ENCODE measurements around the gene RIOK1.
A peak's percentile ranks its signal among the peaks of the same experiment; 100 is the strongest.
"Not testable (repeated sequence)": the region's sequence is repeated elsewhere in the genome, so short reads cannot be mapped to it uniquely, and the experiment has no call there.

RIOK1 gene

DNA sequence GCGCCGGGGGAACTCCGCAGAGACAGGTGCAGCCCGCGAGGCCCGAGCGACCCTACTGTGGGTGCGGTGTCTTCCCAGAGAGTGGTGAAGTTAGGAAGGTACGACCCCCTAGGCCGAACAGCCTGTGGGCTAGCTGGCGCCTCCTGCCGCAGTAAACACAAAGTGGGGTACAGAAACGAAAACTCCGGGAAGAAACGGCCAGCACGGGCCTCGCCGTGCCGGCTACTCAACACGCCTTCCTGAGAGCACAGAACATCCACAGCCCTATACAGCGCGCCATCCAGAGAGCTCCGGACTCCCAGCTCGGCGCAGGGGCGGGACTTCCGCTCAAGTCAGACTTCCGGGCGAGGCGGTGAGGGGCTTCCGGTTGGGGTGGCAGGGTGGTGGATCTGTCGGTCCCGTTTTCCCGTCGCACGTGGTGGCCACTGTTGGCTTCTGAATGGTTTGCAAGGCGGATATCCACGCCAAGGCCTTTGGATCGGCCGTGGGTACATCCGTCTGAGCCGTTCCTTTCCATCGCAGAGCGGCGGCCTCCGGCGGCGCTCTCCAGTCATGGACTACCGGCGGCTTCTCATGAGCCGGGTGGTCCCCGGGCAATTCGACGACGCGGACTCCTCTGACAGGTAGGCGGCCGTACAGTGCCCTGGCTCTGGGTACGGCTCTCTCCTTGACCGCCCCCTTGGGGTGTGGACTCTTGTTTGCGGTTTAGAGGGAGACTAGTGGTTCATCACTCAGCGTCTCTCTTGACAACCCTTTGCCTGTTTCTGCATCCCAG, at the start of gene RIOK1, which contains the start of gene CAGE1:
TSS of gene RIOK1 (plus strand) at position 358 of the 775 bp plus-strand sequence. CDS start at position 553, 195 bp downstream.
TSS of gene CAGE1 (minus strand) at position 292 of the 775 bp plus-strand sequence. CDS start 2,569 bp downstream, outside the sequence.
- in situ Hi-C loops (cut with HindIII; ENCODE audit: low pct_ligation_motif_present, low pct_unique_long_range_greater_than_20kb, low sequenced_read_pairs), result no loop called here

DNA sequence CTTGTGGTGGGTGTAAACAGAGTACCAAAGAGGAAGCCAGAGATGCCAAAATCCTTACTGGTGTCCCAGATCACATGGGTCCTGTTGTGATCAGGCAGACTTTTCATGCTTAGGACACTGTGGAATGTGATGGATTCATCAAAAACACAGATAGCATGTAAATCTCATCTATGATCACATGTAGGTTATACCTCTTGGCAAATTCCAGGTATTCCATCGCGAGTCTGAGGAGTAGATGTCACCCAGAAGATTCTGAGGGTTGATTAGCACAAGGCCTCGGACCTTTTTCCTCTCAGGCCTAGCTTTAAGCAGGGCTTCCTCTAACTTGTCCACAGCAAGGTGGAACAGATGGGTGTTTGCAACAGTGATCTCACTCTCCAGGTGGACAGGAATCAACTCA, 48.3 kb upstream of the RIOK1 start:
- in situ Hi-C loops (cut with HindIII; ENCODE audit: low pct_ligation_motif_present, low pct_unique_long_range_greater_than_20kb, low sequenced_read_pairs), result no loop called here
- no peak for DNase-seq

More for the DNA sequence above, at the start of gene RIOK1, which contains the start of gene CAGE1:
- peak; percentile 91 for DNase-seq

GRCh38 chr6:7341989-7342742, 47.4 kb upstream of the RIOK1 start:
- in situ Hi-C loops (cut with HindIII; ENCODE audit: low pct_ligation_motif_present, low pct_unique_long_range_greater_than_20kb, low sequenced_read_pairs), result no loop called here

GRCh38 chr6:7343546-7344475, 45.8 kb upstream of the RIOK1 start:
- in situ Hi-C loops (cut with HindIII; ENCODE audit: low pct_ligation_motif_present, low pct_unique_long_range_greater_than_20kb, low sequenced_read_pairs), result no loop called here
- no peak for DNase-seq

More at GRCh38 chr6:7341989-7342742, 47.4 kb upstream of the RIOK1 start:
- no peak for DNase-seq

DNA sequence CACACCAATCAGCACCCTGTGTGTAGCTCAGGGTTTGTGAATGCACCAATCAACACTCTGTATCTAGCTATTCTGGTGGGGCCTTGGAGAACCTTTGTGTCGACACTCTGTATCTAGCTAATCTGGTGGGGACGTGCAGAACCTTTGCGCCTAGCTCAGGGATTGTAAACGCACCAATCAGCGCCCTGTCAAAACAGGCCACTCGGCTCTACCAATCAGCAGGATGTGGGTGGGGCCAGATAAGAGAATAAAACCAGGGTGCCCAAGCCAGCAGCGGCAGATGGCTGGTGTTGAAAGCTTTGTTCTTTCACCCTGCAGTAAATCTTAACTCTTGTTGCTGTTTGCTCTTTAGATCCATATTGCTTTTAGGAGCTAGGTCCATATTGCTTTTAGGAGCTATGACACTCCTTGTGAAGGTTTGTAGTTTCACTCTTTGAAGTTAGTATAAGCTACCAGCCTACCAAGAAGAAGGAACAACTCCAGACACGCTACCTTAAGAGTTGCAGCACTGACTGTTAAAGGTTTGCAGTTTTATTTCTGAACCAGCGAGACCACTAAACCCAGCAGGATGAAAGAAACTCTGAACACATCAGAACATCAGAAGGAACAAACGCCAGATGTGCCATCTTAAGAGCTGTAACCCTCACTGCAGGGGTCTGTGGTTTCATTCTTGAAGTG, 44.7 kb upstream of the RIOK1 start:
- in situ Hi-C loops (cut with HindIII; ENCODE audit: low pct_ligation_motif_present, low pct_unique_long_range_greater_than_20kb, low sequenced_read_pairs); DNase-seq: not testable (repeated sequence)

GRCh38 chr6:7347551-7347997, 42.0 kb upstream of the RIOK1 start:
- in situ Hi-C loops (cut with HindIII; ENCODE audit: low pct_ligation_motif_present, low pct_unique_long_range_greater_than_20kb, low sequenced_read_pairs); DNase-seq: not testable (repeated sequence)

DNA sequence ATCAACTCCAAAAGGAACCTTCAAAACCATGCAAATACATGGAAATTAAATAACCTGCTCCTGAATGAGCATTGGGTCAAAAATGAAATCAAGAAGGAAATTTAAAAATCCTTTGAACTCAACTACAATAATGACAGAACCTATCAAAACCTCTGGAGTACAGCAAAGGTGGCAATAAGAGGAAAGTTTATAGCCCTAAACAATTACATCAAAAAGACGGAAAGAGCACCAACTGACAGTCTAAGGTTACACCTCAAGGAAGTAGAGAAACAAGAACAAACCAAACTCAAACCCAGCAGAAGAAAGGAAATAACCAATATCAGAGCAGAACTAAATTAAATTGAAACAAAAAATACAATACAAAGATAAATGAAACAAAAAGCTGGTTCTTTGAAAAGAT, 39.0 kb upstream of the RIOK1 start:
- in situ Hi-C loops (cut with HindIII; ENCODE audit: low pct_ligation_motif_present, low pct_unique_long_range_greater_than_20kb, low sequenced_read_pairs); DNase-seq: not testable (repeated sequence)

DNA sequence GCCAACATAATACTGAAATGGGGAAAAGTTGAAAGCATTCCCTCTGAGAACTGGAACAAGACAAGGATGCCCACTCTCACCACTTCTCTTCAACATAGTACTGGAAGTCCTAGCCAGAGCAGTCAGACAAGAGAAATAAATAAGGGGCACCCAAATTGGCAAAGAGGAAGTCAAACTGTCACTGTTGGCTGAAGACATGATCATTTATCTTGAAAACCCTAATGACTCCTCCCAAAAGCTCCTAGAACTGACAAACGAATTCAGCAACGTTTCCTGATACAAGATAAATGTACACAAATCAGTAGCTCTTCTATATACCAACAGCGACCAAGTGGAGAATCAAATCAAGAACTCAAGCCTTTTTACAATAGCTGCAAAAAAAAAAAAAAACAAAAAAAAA, 37.7 kb upstream of the RIOK1 start:
- DNase-seq; in situ Hi-C loops (cut with HindIII; ENCODE audit: low pct_ligation_motif_present, low pct_unique_long_range_greater_than_20kb, low sequenced_read_pairs): not testable (repeated sequence)

DNA sequence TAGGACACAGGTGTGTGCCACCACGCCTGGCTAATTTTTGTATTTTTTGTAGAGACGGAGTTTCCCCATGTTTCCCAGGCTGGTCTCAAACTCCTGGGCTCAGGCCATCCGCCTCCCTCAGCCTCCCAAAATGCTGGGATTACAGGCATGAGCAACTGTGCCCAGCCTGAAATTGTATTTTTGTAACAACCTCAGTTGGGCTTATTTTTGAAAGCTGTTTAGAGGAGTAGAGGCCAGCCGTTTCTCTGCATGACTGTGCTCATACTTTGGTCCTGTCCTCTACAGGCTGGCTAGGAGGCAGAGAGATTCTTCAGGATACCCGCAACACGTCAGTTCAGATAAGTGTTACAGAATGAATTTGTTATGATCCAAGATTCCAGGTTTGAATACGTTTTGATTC, 22.2 kb upstream of the RIOK1 start:
- DNase-seq, result no peak
- in situ Hi-C loops (cut with HindIII; ENCODE audit: low pct_ligation_motif_present, low pct_unique_long_range_greater_than_20kb, low sequenced_read_pairs), result no loop called here

DNA sequence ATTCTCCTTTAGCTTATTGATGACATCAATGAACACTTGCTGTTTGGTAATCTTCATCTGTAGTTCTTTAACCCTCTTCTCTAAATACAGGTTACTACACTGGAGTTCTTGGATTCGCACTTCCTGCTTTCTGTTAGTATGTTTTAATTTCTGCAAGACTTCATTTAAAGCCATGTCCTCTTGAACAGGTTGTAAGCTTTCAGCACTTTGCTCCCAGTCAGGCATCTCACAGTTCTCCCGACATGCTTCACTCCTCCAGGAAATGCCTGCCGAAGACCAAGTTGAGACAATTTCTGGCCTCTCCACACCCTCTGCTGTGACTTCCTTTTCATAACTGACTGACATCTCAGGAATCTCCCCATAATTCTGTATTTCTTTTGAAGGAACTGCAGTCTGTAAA, 15.9 kb upstream of the RIOK1 start:
- in situ Hi-C loops (cut with HindIII; ENCODE audit: low pct_ligation_motif_present, low pct_unique_long_range_greater_than_20kb, low sequenced_read_pairs), result no loop called here
- no peak for DNase-seq

- no peak for DNase-seq
- in situ Hi-C loops (cut with HindIII; ENCODE audit: low pct_ligation_motif_present, low pct_unique_long_range_greater_than_20kb, low sequenced_read_pairs), result no loop called here
Observed at GRCh38 chr6:7377961-7378360, 11.6 kb upstream of the RIOK1 start.

- in situ Hi-C loops (cut with HindIII; ENCODE audit: low pct_ligation_motif_present, low pct_unique_long_range_greater_than_20kb, low sequenced_read_pairs), result no loop called here
- DNase-seq, result no peak
Observed at GRCh38 chr6:7378740-7379139, 10.9 kb upstream of the RIOK1 start.

- in situ Hi-C loops (cut with HindIII; ENCODE audit: low pct_ligation_motif_present, low pct_unique_long_range_greater_than_20kb, low sequenced_read_pairs), result no loop called here
- DNase-seq, result no peak
Observed at GRCh38 chr6:7381092-7381491, 8.5 kb upstream of the RIOK1 start.

DNA sequence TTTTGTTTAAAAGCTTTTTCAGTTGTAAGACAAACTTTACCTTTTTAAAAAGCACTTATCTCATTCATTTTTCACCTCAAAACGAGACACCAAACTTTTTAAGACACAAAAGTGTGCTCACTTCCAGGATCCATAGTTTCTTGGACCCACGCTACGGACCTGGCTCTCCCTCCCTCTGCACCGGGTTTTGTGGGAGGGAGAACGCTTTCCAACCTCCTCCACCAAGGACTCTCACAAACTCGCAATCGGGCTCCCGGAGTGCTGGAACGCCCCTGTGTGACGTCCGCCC, 502 bp upstream of the RIOK1 start:
- peak; percentile 80 for DNase-seq
- in situ Hi-C loops (cut with HindIII; ENCODE audit: low pct_ligation_motif_present, low pct_unique_long_range_greater_than_20kb, low sequenced_read_pairs), result no loop called here

- in situ Hi-C loops (cut with HindIII; ENCODE audit: low pct_ligation_motif_present, low pct_unique_long_range_greater_than_20kb, low sequenced_read_pairs), result no loop called here
Observed at GRCh38 chr6:7390226-7390878, 744 bp downstream of the RIOK1 start.

GRCh38 chr6:7391151-7391550, 1.5 kb downstream of the RIOK1 start:
- in situ Hi-C loops (cut with HindIII; ENCODE audit: low pct_ligation_motif_present, low pct_unique_long_range_greater_than_20kb, low sequenced_read_pairs), result no loop called here
- DNase-seq, result no peak

More at GRCh38 chr6:7390226-7390878, 744 bp downstream of the RIOK1 start:
- no peak for DNase-seq

- DNase-seq, result no peak
- in situ Hi-C loops (cut with HindIII; ENCODE audit: low pct_ligation_motif_present, low pct_unique_long_range_greater_than_20kb, low sequenced_read_pairs), result no loop called here
Observed at GRCh38 chr6:7392402-7392801, 2.8 kb downstream of the RIOK1 start.

- DNase-seq, result no peak
- in situ Hi-C loops (cut with HindIII; ENCODE audit: low pct_ligation_motif_present, low pct_unique_long_range_greater_than_20kb, low sequenced_read_pairs), result no loop called here
Observed at GRCh38 chr6:7401075-7401474, 11.5 kb downstream of the RIOK1 start.

Measured in ACHN (cell line).